ENCODE measurements around the gene P4HA1. TPM values are rescaled to one million over a fixed set of nuclear protein-coding genes. Genes with fewer than 3 reads are reported as not detected.

P4HA1 gene
- total RNA-seq, 1 experiment from 2014 or later: 58.5 TPM

DNA sequence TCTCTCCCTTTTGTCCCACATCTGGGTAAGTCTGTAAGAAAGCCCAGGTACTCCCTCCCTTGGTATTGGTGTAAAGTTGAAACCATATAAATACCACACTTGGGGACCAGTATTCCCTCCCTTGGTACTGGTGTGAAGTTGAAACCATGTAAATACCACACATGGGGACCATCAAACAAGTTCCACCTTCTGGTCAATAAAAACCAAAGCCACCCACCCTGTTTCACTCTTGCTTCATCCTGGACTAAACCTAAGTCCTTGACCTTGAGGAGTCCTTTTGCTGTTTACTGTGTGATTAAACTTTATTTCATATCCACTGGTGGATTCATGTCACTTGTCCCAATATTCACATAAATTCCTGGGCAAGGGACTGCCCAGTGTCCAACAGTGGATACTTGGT is 8.4 kb downstream of the P4HA1 start:
- DNase-seq (ENCODE audit: low read depth, low spot score) (no peak), ATAC-seq (no peak)
- no peak for TF ChIP-seq TCF7L2 (IDR thresholded peaks at IDR 0.05; ENCODE audit: low read depth, low read length)
- TF ChIP-seq REST (IDR thresholded peaks at IDR 0.05; ENCODE audit: insufficient read depth in 1 of 2, low read depth in 2 of 2, low read length in 1 of 2): no peak
- TF ChIP-seq POLR2AphosphoS5 (IDR thresholded peaks at IDR 0.05; ENCODE audit: low read depth, low read length): no peak
- TF ChIP-seq SIN3A (IDR thresholded peaks at IDR 0.05; ENCODE audit: borderline replicate concordance, insufficient read depth, low read depth, low read length): no peak
- no TSS peak for BruUV-seq (replicated peaks)
- no peaks in the 10 kb centered on the region for H3K9me3 ChIP-seq (ENCODE audit: control insufficient read depth, insufficient read depth, low read depth, low read length)
- H3K36me3 ChIP-seq (ENCODE audit: control insufficient read depth, insufficient read depth, low read length): no peaks in the 10 kb centered on the region
- H3K4me3 ChIP-seq (ENCODE audit: low read depth in 2 of 2, low read length in 2 of 2): no peak overlapping the region
- in situ Hi-C loops (cut with HindIII; ENCODE audit: low pct_unique_long_range_greater_than_20kb, low sequenced_read_pairs): no loop called here
- intact Hi-C loops (cut with micrococcal nuclease; ENCODE audit: unreplicated experiment): no loop called here
- ChIA-PET CTCF (no interaction called here), POLR2A (no interaction called here)
- H3K27me3 ChIP-seq (ENCODE audit: control insufficient read depth, insufficient read depth, low read length): no peaks in the 10 kb centered on the region
- peaks cover 3% of the 10 kb centered on the region for H3K4me1 ChIP-seq (ENCODE audit: control insufficient read depth, insufficient read depth, low read length)
- H3K27ac ChIP-seq (ENCODE audit: low read length): no peak overlapping the region

- intact Hi-C loops (cut with micrococcal nuclease; ENCODE audit: unreplicated experiment) (no loop called here), in situ Hi-C loops (cut with HindIII; ENCODE audit: low pct_unique_long_range_greater_than_20kb, low sequenced_read_pairs) (no loop called here)
- Histone ChIP-seq H3K9me3 (ENCODE audit: control insufficient read depth, insufficient read depth, low read depth, low read length) (no peaks in the 10 kb centered on the region), H3K27ac (ENCODE audit: low read length) (no peak overlapping the region), H3K27me3 (ENCODE audit: control insufficient read depth, insufficient read depth, low read length) (no peaks in the 10 kb centered on the region), H3K4me1 (ENCODE audit: control insufficient read depth, insufficient read depth, low read length) (peaks cover 6% of the 10 kb centered on the region), H3K4me3 (ENCODE audit: low read depth in 2 of 2, low read length in 2 of 2) (no peak overlapping the region), H3K36me3 (ENCODE audit: control insufficient read depth, insufficient read depth, low read length) (no peaks in the 10 kb centered on the region)
- ChIA-PET CTCF (no interaction called here), POLR2A (interaction anchor here (0.6 kb wide), 1 partner anchor 9 kb away, joined by 3 read pairs; no protein-coding TSS in a partner anchor)
- no peak for ATAC-seq
- no peak for DNase-seq (ENCODE audit: low read depth, low spot score)
- no TSS peak for BruUV-seq (replicated peaks)
- TF ChIP-seq SIN3A (IDR thresholded peaks at IDR 0.05; ENCODE audit: borderline replicate concordance, insufficient read depth, low read depth, low read length): no peak
- TF ChIP-seq, protein P1, sequence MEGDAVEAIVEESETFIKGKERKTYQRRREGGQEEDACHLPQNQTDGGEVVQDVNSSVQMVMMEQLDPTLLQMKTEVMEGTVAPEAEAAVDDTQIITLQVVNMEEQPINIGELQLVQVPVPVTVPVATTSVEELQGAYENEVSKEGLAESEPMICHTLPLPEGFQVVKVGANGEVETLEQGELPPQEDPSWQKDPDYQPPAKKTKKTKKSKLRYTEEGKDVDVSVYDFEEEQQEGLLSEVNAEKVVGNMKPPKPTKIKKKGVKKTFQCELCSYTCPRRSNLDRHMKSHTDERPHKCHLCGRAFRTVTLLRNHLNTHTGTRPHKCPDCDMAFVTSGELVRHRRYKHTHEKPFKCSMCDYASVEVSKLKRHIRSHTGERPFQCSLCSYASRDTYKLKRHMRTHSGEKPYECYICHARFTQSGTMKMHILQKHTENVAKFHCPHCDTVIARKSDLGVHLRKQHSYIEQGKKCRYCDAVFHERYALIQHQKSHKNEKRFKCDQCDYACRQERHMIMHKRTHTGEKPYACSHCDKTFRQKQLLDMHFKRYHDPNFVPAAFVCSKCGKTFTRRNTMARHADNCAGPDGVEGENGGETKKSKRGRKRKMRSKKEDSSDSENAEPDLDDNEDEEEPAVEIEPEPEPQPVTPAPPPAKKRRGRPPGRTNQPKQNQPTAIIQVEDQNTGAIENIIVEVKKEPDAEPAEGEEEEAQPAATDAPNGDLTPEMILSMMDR (IDR thresholded peaks at IDR 0.05): no peak
- no peak for TF ChIP-seq REST (IDR thresholded peaks at IDR 0.05; ENCODE audit: insufficient read depth in 1 of 2, low read depth in 2 of 2, low read length in 1 of 2)
- no peak for TF ChIP-seq TCF7L2 (IDR thresholded peaks at IDR 0.05; ENCODE audit: low read depth, low read length)
- no peak for TF ChIP-seq POLR2AphosphoS5 (IDR thresholded peaks at IDR 0.05; ENCODE audit: low read depth, low read length)
Measured at GRCh38 chr10:73086816-73087215, 9.8 kb downstream of the P4HA1 start.
